ENCODE results near the gene DENND4B. TPM values are rescaled to one million over a fixed set of nuclear protein-coding genes. Genes with fewer than 3 reads are reported as not detected.
"Not testable (repeated sequence)": the region's sequence is repeated elsewhere in the genome, so short reads cannot be mapped to it uniquely, and the experiment has no call there.

The DENND4B gene
- total RNA-seq, 6 experiments from 2014 or later = 13.0 to 27.5 (median 20.2) TPM

GRCh38 chr1:153921080-153921802 is 25.3 kb downstream of the DENND4B start:
- no peaks in the 10 kb centered on the region for H3K27me3 ChIP-seq
- H3K9me3 ChIP-seq = no peaks in the 10 kb centered on the region
- WGBS (ENCODE audit: insufficient coverage, low coverage, low lambda C conversion rate, missing lambda C conversion rate) = 14% methylated on average over 3 of the region's 3 CpGs
- H3K4me1 ChIP-seq = peaks cover 0 to 24% (median 5%) of the 10 kb centered on the region in 4 donors
- ATAC-seq = no peak
- H3K36me3 ChIP-seq = no peaks in the 10 kb centered on the region
- intact Hi-C loops (cut with DNase I) = loop anchor here in 1 of 2 donors (10.0 kb wide), 1 partner anchor 126 kb away; no protein-coding TSS in a partner anchor
- no peak for DNase-seq
- no peak for TF ChIP-seq POLR2A (IDR thresholded peaks at IDR 0.05)
- TF ChIP-seq CTCF (IDR thresholded peaks at IDR 0.05) = no peak
- H3K4me3 ChIP-seq = peak overlapping the region; percentile 66 to 84 (median 72)
- H3K27ac ChIP-seq = peak overlapping the region in 1 of 3 donors; percentile 73

- 45% methylated on average over 4 of the region's 4 CpGs for WGBS (ENCODE audit: insufficient coverage, low coverage, low lambda C conversion rate, missing lambda C conversion rate)
- DNase-seq (peak in 1 of 3 donors; percentile 39), ATAC-seq (no peak)
- no peak overlapping the region for H3K27ac ChIP-seq
- H3K4me1 ChIP-seq = peaks cover 0 to 24% (median 5%) of the 10 kb centered on the region in 4 donors
- TF ChIP-seq POLR2A (IDR thresholded peaks at IDR 0.05) = no peak
- TF ChIP-seq CTCF (IDR thresholded peaks at IDR 0.05) = peak in 2 of 4 donors; percentile 9 to 19
- intact Hi-C loops (cut with DNase I) = loop anchor here in 1 of 2 donors (10.0 kb wide), 1 partner anchor 125 kb away; no protein-coding TSS in a partner anchor
- no peak overlapping the region for H3K4me3 ChIP-seq
- H3K9me3 ChIP-seq = no peaks in the 10 kb centered on the region
- no peaks in the 10 kb centered on the region for H3K27me3 ChIP-seq
- H3K36me3 ChIP-seq = no peaks in the 10 kb centered on the region
Measured at GRCh38 chr1:153919876-153920852, 26.4 kb downstream of the DENND4B start.

GRCh38 chr1:153916297-153916696 is 30.2 kb downstream of the DENND4B start:
- Histone ChIP-seq H3K4me3 (no peak overlapping the region), H3K4me1 (peaks cover 0 to 28% (median 9%) of the 10 kb centered on the region in 4 donors), H3K27me3 (no peaks in the 10 kb centered on the region), H3K27ac (no peak overlapping the region), H3K9me3 (no peaks in the 10 kb centered on the region), H3K36me3 (no peaks in the 10 kb centered on the region)
- ATAC-seq (no peak), DNase-seq (no peak)
- TF ChIP-seq POLR2A (IDR thresholded peaks at IDR 0.05) = no peak
- intact Hi-C loops (cut with DNase I) = no loop called here
- 66% methylated on average over 4 of the region's 4 CpGs for WGBS (ENCODE audit: insufficient coverage, low coverage, low lambda C conversion rate, missing lambda C conversion rate)

- Histone ChIP-seq H3K27ac (no peak overlapping the region), H3K36me3 (no peaks in the 10 kb centered on the region), H3K27me3 (no peaks in the 10 kb centered on the region), H3K9me3 (no peaks in the 10 kb centered on the region), H3K4me3 (no peak overlapping the region), H3K4me1 (peaks cover 0 to 16% (median 5%) of the 10 kb centered on the region in 4 donors)
- no peak for TF ChIP-seq CTCF (IDR thresholded peaks at IDR 0.05)
- TF ChIP-seq POLR2A (IDR thresholded peaks at IDR 0.05) = no peak
- no peak for DNase-seq
- intact Hi-C loops (cut with DNase I) = no loop called here
- WGBS (ENCODE audit: insufficient coverage, low coverage, low lambda C conversion rate, missing lambda C conversion rate) = 22% methylated on average over 2 of the region's 2 CpGs
- peak; percentile 65 to 94 (median 78) for ATAC-seq
Measured at GRCh38 chr1:153912349-153912748, 34.2 kb downstream of the DENND4B start.

GRCh38 chr1:153910560-153910959 is 36.0 kb downstream of the DENND4B start:
- H3K27me3 ChIP-seq = not testable (repeated sequence)

More at GRCh38 chr1:153910560-153910959, 36.0 kb downstream of the DENND4B start:
- H3K36me3 ChIP-seq; DNase-seq; H3K4me3 ChIP-seq; ATAC-seq; H3K9me3 ChIP-seq; H3K27ac ChIP-seq; intact Hi-C loops (cut with DNase I): not testable (repeated sequence)
- H3K4me1 ChIP-seq = peaks cover 0 to 16% (median 5%) of the 10 kb centered on the region in 4 donors
- WGBS (ENCODE audit: insufficient coverage, low coverage, low lambda C conversion rate, missing lambda C conversion rate) = 90% methylated on average over 4 of the region's 6 CpGs

Measured in right lobe of liver (tissue), 6 donors.